Right lobe of liver (tissue), 6 donors: ENCODE measurements around the gene S100A10. TPM values are rescaled to one million over a fixed set of nuclear protein-coding genes. Genes with fewer than 3 reads are reported as not detected.

Experiments
- ATAC-seq, 4 donors: fragments of 200-7000 bp; cut with Tn5 transposase; one replicate each; pipeline ENCODE4 v1.9.1; 2020; ENCODE audit warnings: mild to moderate bottlenecking in 4 of 4, moderate library complexity in 4 of 4
- DNase-seq, 3 donors: peaks; one replicate each; pipeline ENCODE4 v3.0.0-alpha.2; 2020
- H3K27ac ChIP-seq, 3 donors: fragments of 200-600 bp; one replicate each; pipeline ENCODE4 v1.8.0; 2022
- H3K27me3 ChIP-seq, 2 donors: fragments of 200-600 bp; one replicate each; pipeline ENCODE4 v1.8.0; 2022
- H3K36me3 ChIP-seq, 4 donors: fragments of 200-600 bp; sonication (generic) in 1 of 4; one replicate each; pipeline versions ENCODE4 v1.5.1 to v1.8.0; 2017 to 2022; ENCODE audit warnings: control low read depth in 1 of 4
- H3K4me1 ChIP-seq, 4 donors: fragments of 200-600 bp; sonication (generic) in 1 of 4; one replicate each; pipeline versions ENCODE4 v1.5.1 to v1.8.0; 2017 to 2022; ENCODE audit warnings: control low read depth in 1 of 4
- H3K4me3 ChIP-seq, 3 donors: fragments of 200-600 bp; one replicate each; pipeline ENCODE4 v1.8.0; 2022
- H3K9me3 ChIP-seq, 4 donors: fragments of 200-600 bp; sonication (generic) in 1 of 4; one replicate each; pipeline versions ENCODE4 v1.5.1 to v1.8.0; 2017 to 2022; ENCODE audit warnings: control low read depth in 1 of 4
- POLR2A ChIP-seq: fragments of 450-650 bp; IDR thresholded peaks from one replicate; pipeline ENCODE4 v1.6.1; 2017; ENCODE audit warnings: antibody characterized with exemption, mild to moderate bottlenecking
- WGBS: methylation state at CpG from one replicate; pipeline ENCODE4 v1.1.6; 2018; ENCODE audit warnings: low coverage, low lambda C conversion rate; ENCODE audit not compliant: insufficient coverage; ENCODE audit errors: missing lambda C conversion rate; 5-methylcytosine and 5-hydroxymethylcytosine counted together
- intact Hi-C, 2 donors: fragments of 100-400 bp; cut with DNase I; formaldehyde crosslinking; loops; one replicate each; pipeline versions ENCODE4 v1.11.2 to v1.14.1; 2022
- total RNA-seq, 6 experiments: library from RNA; depleted of rRNA in 2 of 6; stranded (reverse); fragments of >200 nt in 2 of 6; fragmentation: NEBNext Ultra II Directional in 3 of 6; extraction: Animal tissue kit (Norgen Biotek cat#: 25700) in 3 of 6; gene quantifications; one replicate each; pipeline versions ENCODE4 v1.1.0 to v1.2.4, GENCODE V29; 2016 to 2023
- TF ChIP-seq, protein P1 (sequence below), 4 donors: fragments of 200-600 bp in 3 of 4; fragments of 450-650 bp in 1 of 4; IDR thresholded peaks; one replicate each; pipeline versions ENCODE4 v1.5.1 to v1.8.0; 2016 to 2022; ENCODE audit warnings: antibody characterized with exemption in 4 of 4, mild to moderate bottlenecking in 2 of 4
- donor health status: DM: no; HTN: yes; CAD: no.
- donor health status: DM: no; HTN: no; CAD: no.
- donor health status: DM: no; HTN: no; CAD: no.
- donor health status: DM: no; HTN: yes; CAD: no.
- donor health status: DM: no; HTN: yes; CAD: no.

The S100A10 gene
- total RNA-seq, 6 experiments from 2014 or later: 48.5 to 192 (median 61.7) TPM

DNA sequence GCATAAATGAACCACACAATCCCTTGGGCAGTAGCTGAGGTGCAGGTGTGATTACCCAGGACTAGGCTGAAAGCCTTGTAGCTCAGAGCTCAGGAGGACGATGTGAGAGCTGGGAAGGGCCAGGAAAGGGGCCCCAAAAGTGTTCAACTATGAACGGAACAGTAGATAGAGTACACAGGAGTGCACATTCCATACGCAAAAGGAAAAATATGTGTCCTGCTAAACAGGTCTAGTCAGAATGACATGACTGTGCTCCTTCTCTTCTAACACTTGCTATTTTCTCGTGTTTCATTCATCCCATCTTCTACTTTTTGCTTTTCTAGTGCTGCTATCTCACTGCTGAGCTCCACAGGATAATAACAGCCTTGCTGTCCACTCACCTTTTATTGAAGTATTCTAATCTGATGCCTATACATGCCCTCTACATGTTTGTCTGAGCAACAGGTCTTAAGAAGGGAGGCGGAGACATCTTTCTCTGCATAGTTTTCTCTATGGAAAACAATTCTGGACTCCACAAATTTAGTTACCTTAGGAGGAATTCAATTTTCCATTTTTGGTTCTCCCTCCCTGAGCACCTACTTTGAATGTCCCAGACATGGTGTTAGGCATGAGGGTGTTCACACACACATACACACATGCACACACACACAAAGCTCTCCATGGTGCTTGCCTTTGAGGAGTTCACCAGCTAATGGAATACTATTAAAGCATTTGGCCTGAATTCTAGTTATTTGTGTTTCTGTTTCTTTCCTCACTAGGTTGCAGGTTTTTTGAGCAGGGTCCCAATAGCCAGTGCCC, 3.4 kb downstream of the S100A10 start:
- intact Hi-C loops: loop anchor here in 1 of 2 donors (10.0 kb wide), 1 partner anchor 55 kb away; no protein-coding TSS in a partner anchor
- Histone ChIP-seq H3K36me3 (peaks cover 0 to 8% (median 3%) of the 10 kb centered on the region in 4 donors), H3K27ac (peak overlapping the region in 1 of 3 donors; percentile 16), H3K27me3 (no peaks in the 10 kb centered on the region), H3K4me1 (peaks cover 0 to 43% (median 16%) of the 10 kb centered on the region in 4 donors), H3K9me3 (no peaks in the 10 kb centered on the region), H3K4me3 (no peak overlapping the region)
- no peak for DNase-seq
- TF ChIP-seq, protein P1, sequence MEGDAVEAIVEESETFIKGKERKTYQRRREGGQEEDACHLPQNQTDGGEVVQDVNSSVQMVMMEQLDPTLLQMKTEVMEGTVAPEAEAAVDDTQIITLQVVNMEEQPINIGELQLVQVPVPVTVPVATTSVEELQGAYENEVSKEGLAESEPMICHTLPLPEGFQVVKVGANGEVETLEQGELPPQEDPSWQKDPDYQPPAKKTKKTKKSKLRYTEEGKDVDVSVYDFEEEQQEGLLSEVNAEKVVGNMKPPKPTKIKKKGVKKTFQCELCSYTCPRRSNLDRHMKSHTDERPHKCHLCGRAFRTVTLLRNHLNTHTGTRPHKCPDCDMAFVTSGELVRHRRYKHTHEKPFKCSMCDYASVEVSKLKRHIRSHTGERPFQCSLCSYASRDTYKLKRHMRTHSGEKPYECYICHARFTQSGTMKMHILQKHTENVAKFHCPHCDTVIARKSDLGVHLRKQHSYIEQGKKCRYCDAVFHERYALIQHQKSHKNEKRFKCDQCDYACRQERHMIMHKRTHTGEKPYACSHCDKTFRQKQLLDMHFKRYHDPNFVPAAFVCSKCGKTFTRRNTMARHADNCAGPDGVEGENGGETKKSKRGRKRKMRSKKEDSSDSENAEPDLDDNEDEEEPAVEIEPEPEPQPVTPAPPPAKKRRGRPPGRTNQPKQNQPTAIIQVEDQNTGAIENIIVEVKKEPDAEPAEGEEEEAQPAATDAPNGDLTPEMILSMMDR (IDR thresholded peaks at IDR 0.05): no peak
- no peak for TF ChIP-seq POLR2A
- 62% methylated on average over 3 of the region's 5 CpGs for WGBS
- no peak for ATAC-seq

DNA sequence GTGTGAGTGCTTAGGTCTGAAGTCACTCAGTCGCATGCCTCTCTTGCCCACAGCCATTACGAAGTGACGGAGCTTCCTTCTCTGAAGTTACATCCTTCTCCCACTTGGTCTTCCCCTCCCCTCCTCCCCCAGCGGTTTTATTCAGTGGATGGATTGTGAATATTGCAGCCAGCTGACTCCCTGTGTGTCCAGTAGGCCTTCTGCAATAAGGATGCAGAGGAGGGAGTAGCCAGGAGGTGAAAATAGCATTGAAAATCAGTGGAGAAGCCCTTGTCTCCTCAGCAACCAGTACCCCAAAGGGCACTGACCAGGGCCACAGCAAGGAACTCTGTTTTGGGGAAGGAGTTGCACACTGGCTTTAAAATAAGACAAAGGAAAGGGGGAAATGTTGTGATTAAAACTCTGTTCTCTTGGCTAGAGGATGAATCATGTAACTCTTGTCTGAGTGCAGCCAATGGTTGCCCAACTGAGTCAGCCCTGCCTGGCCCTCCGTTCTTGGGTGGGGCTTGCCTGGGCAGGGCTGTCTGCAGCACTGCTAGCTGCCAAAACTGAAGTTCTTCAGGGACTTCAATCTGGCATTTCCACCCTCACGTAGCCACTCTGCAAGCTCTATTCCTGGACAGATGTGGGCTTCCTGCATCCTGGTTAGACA, 4.3 kb downstream of the S100A10 start:
- TF ChIP-seq POLR2A: peak; percentile 16
- TF ChIP-seq, protein P1 (IDR thresholded peaks at IDR 0.05): no peak
- Histone ChIP-seq H3K27me3 (no peaks in the 10 kb centered on the region), H3K4me3 (no peak overlapping the region), H3K9me3 (no peaks in the 10 kb centered on the region), H3K4me1 (peaks cover 0 to 42% (median 16%) of the 10 kb centered on the region in 4 donors), H3K36me3 (peaks cover 0 to 18% (median 6%) of the 10 kb centered on the region in 4 donors), H3K27ac (no peak overlapping the region)
- intact Hi-C loops: no loop called here
- DNase-seq (peak in 1 of 3 donors; percentile 72), ATAC-seq (peak in 2 of 4 donors; percentile 3 to 41)
- WGBS: 49% methylated on average over 5 of the region's 6 CpGs

DNA sequence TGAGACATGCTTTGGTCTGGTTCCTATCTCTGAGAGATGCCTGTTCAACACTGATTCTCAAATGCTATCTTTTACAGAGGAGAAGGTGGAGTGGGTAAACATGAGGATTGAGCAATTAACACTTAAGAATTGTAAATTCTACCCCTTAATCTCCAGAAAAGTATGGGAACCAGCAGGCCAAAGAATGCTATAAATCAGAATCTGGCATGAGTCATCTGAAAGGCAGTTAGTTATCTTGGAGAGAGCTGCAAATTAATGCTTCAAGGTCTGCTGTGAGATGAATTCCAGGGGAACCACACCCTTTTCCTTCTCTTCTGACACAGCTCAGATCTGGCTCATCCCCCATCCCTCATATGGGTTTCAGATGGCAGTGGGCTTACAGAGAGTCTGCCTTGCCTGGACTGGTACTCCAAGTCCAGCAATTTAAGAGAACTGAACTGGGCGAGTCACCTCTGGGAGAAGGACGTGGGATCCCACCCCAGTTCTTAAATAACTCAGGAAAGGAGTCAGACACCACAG, 5.2 kb downstream of the S100A10 start:
- TF ChIP-seq, protein P1 (IDR thresholded peaks at IDR 0.05): no peak
- no peak for TF ChIP-seq POLR2A
- DNase-seq (no peak), ATAC-seq (no peak)
- intact Hi-C loops: no loop called here
- Histone ChIP-seq H3K27ac (no peak overlapping the region), H3K27me3 (no peaks in the 10 kb centered on the region), H3K9me3 (no peaks in the 10 kb centered on the region), H3K4me1 (peaks cover 0 to 38% (median 16%) of the 10 kb centered on the region in 4 donors), H3K36me3 (peaks cover 0 to 26% (median 6%) of the 10 kb centered on the region in 4 donors), H3K4me3 (no peak overlapping the region)
- WGBS: 62% methylated on average over 2 of the region's 2 CpGs

DNA sequence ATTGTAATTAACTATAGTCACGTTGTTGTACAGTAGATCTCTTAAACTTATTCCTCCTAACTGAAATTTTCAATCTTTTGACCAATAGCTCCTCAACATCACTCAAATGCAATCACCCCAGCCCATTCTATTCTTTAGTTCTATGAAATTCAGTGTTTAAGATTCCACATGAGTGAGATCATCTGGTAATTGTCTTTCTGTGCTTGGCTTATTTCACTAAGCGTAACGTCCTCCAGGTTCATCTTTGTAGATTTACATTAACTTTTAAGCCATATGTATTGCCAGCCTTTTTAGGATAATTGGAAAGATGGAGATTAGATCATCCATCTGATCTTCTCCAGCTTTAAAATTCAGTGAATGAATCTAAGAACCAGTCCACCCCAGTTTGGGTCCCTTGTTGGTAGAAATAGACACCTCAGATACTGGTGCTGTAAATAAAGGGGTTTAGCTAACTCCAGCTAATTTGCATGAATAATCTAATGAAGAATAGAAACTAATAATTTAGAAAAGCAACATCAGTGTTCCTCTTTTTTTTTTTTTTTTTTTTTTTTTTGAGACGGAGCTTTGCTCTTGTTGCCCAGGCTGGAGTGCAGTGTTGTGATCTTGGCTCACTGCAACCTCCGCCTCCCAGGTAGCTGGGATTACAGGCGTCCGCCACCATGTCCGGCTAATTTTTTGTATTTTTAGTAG, 7.0 kb downstream of the S100A10 start:
- Histone ChIP-seq H3K4me1 (peaks cover 0 to 26% (median 11%) of the 10 kb centered on the region in 4 donors), H3K27me3 (no peaks in the 10 kb centered on the region), H3K27ac (no peak overlapping the region), H3K4me3 (no peak overlapping the region), H3K36me3 (peaks cover 0 to 33% (median 6%) of the 10 kb centered on the region in 4 donors), H3K9me3 (no peaks in the 10 kb centered on the region)
- ATAC-seq (no peak), DNase-seq (no peak)
- intact Hi-C loops: no loop called here
- no peak for TF ChIP-seq POLR2A
- TF ChIP-seq, protein P1 (IDR thresholded peaks at IDR 0.05): no peak
- WGBS: 84% methylated on average over 7 of the region's 8 CpGs
